Transverse colon (tissue), 4 donors: ENCODE measurements around the gene RSL24D1. TPM values are rescaled to one million over a fixed set of nuclear protein-coding genes. Genes with fewer than 3 reads are reported as not detected.

Source experiments
- DNase-seq: peaks from one replicate; pipeline ENCODE4 v3.0.0-alpha.2; 2019
- H3K27ac ChIP-seq, 4 donors: fragments of 200-600 bp; sonication (generic); 2 replicates each; pipeline ENCODE4 v1.5.1; 2016 to 2018; ENCODE audit warnings: inconsistent platforms in 4 of 4
- H3K27me3 ChIP-seq: fragments of 200-600 bp; sonication (generic); 2 replicates; pipeline ENCODE4 v1.5.1; 2017; ENCODE audit warnings: inconsistent platforms
- H3K36me3 ChIP-seq, 4 donors: fragments of 200-600 bp; sonication (generic); 2 replicates each; pipeline ENCODE4 v1.5.1; 2017 to 2019; ENCODE audit warnings: inconsistent platforms in 4 of 4
- H3K4me1 ChIP-seq, 4 donors: fragments of 200-600 bp; sonication (generic); 2 replicates each; pipeline ENCODE4 v1.5.1; 2017 to 2020; ENCODE audit warnings: inconsistent platforms in 4 of 4
- H3K4me3 ChIP-seq, 4 donors: fragments of 200-600 bp; sonication (generic); 1 replicate in 1 of 4; 2 replicates in 3 of 4; pipeline versions ENCODE4 v1.5.1 to v1.6.1; 2017 to 2019; ENCODE audit warnings: inconsistent platforms in 4 of 4
- H3K9me3 ChIP-seq, 2 donors: fragments of 200-600 bp; sonication (generic); 2 replicates each; pipeline ENCODE4 v1.5.1; 2017 to 2019; ENCODE audit warnings: inconsistent platforms in 2 of 2
- CTCF ChIP-seq, 5 experiments: fragments of 200-600 bp in 3 of 5; fragments of 450-650 bp in 2 of 5; sonication (generic) in 3 of 5; IDR thresholded peaks; 1 replicate in 2 of 5; 2 replicates in 3 of 5; pipeline ENCODE4 v1.5.1; 2016 to 2017; ENCODE audit warnings: antibody characterized with exemption in 5 of 5, inconsistent platforms in 3 of 5, mild to moderate bottlenecking in 2 of 5, moderate library complexity in 1 of 5
- EP300 ChIP-seq: sonication (generic); formaldehyde crosslinking; IDR thresholded peaks from one replicate; pipeline ENCODE4 v1.6.1; 2017; ENCODE audit warnings: antibody characterized with exemption, low read depth
- POLR2A ChIP-seq: fragments of 450-650 bp; IDR thresholded peaks from one replicate; pipeline ENCODE4 v1.6.1; 2016; ENCODE audit warnings: antibody characterized with exemption, mild to moderate bottlenecking, moderate library complexity
- POLR2AphosphoS5 ChIP-seq, 3 donors: sonication (generic); formaldehyde crosslinking; IDR thresholded peaks; one replicate each; pipeline ENCODE4 v1.6.1; 2016; ENCODE audit warnings: antibody characterized with exemption in 3 of 3
- WGBS, 2 donors: methylation state at CpG; one replicate each; pipeline ENCODE4 v1.1.5; 2018; ENCODE audit warnings: low coverage in 1 of 2; 5-methylcytosine and 5-hydroxymethylcytosine counted together
- in situ Hi-C, 4 donors: fragments of 200-750 bp; cut with MboI; loops; one replicate each; pipeline versions ENCODE4 v1.15.0 to v1.15.1; 2017; ENCODE audit warnings: low sequenced_read_pairs in 3 of 4, low pct_ligation_motif_present in 1 of 4, low pct_unique_long_range_greater_than_20kb in 1 of 4
- intact Hi-C: fragments of 100-400 bp; cut with DNase I; formaldehyde crosslinking; loops from one replicate; pipeline ENCODE4 v1.15.1; 2023; ENCODE audit warnings: low total_unique reads
- total RNA-seq, 4 donors: library from RNA; depleted of rRNA; stranded (reverse); fragments of >200 nt; gene quantifications; one replicate each; pipeline ENCODE4 v1.1.0, GENCODE V29; 2016

RSL24D1 gene
- total RNA-seq, 4 donors from 2014 or later: 10.1 to 65.3 (median 29.9) TPM

GRCh38 chr15:55222588-55222987 is 25.8 kb upstream of the RSL24D1 start:
- DNase-seq: no peak
- Histone ChIP-seq H3K9me3 (no peaks in the 10 kb centered on the region), H3K27me3 (no peaks in the 10 kb centered on the region), H3K27ac (peak overlapping the region in 1 of 4 donors; percentile 41), H3K4me1 (peaks cover 0 to 14% (median 0%) of the 10 kb centered on the region in 4 donors), H3K4me3 (no peak overlapping the region), H3K36me3 (no peaks in the 10 kb centered on the region)
- in situ Hi-C loops (loop anchor here in 3 of 4 donors (10.0 to 25.0 kb wide), 2 partner anchors 190 to 212 kb away; partner anchors contain the start of genes CCPG1 (in 2 of the 3) and PIERCE2 (in 2 of the 3)), intact Hi-C loops (no loop called here)
- TF ChIP-seq CTCF (IDR thresholded peaks at IDR 0.05) (no peak), EP300 (no peak)

GRCh38 chr15:55221090-55222011 is 24.6 kb upstream of the RSL24D1 start:
- H3K36me3 ChIP-seq: no peaks in the 10 kb centered on the region
- in situ Hi-C loops (loop anchor here in 3 of 4 donors (10.0 to 25.0 kb wide), 2 partner anchors 191 to 213 kb away; partner anchors contain the start of genes CCPG1 (in 2 of the 3) and PIERCE2 (in 2 of the 3)), intact Hi-C loops (no loop called here)
- H3K9me3 ChIP-seq: no peaks in the 10 kb centered on the region
- H3K4me3 ChIP-seq: no peak overlapping the region
- no peaks in the 10 kb centered on the region for H3K27me3 ChIP-seq
- no peak for DNase-seq
- TF ChIP-seq EP300 (no peak), CTCF (IDR thresholded peaks at IDR 0.05) (no peak), POLR2AphosphoS5 (IDR thresholded peaks at IDR 0.05) (peak in 2 of 3 donors; percentile 37 to 43)
- peaks cover 0 to 16% (median 0%) of the 10 kb centered on the region in 4 donors for H3K4me1 ChIP-seq
- WGBS, 2 donors: 45 to 65% methylated on average over 5 to 6 of the region's 6 CpGs
- H3K27ac ChIP-seq: peak overlapping the region; percentile 30 to 42 (median 40)

GRCh38 chr15:55220606-55221005 is 23.9 kb upstream of the RSL24D1 start:
- no peaks in the 10 kb centered on the region for H3K9me3 ChIP-seq
- no peaks in the 10 kb centered on the region for H3K27me3 ChIP-seq
- DNase-seq: no peak
- no peak for TF ChIP-seq POLR2A
- no peak for TF ChIP-seq CTCF (IDR thresholded peaks at IDR 0.05)
- TF ChIP-seq EP300: no peak
- no peak for TF ChIP-seq POLR2AphosphoS5 (IDR thresholded peaks at IDR 0.05)
- H3K36me3 ChIP-seq: no peaks in the 10 kb centered on the region
- intact Hi-C loops: no loop called here
- peak overlapping the region in 3 of 4 donors; percentile 9 to 42 (median 41) for H3K27ac ChIP-seq
- no peak overlapping the region for H3K4me3 ChIP-seq
- in situ Hi-C loops: loop anchor here in 3 of 4 donors (10.0 to 25.0 kb wide), 2 partner anchors 192 to 214 kb away; partner anchors contain the start of genes CCPG1 (in 2 of the 3) and PIERCE2 (in 2 of the 3)
- H3K4me1 ChIP-seq: peaks cover 0 to 16% (median 0%) of the 10 kb centered on the region in 4 donors

- H3K27me3 ChIP-seq: no peaks in the 10 kb centered on the region
- peaks cover 0 to 16% (median 0%) of the 10 kb centered on the region in 4 donors for H3K4me1 ChIP-seq
- no peaks in the 10 kb centered on the region for H3K36me3 ChIP-seq
- in situ Hi-C loops (loop anchor here (5.0 to 25.0 kb wide), 4 partner anchors 67 to 217 kb away; partner anchors contain the start of genes CCPG1 (in 2 of the 4), PIERCE2 (in 2 of the 4) and RAB27A (in 1 of the 4)), intact Hi-C loops (no loop called here)
- 63 to 82% methylated on average over 2 of the region's 2 CpGs for WGBS, 2 donors
- H3K9me3 ChIP-seq: no peaks in the 10 kb centered on the region
- TF ChIP-seq POLR2A (no peak), POLR2AphosphoS5 (IDR thresholded peaks at IDR 0.05) (no peak), CTCF (IDR thresholded peaks at IDR 0.05) (no peak), EP300 (no peak)
- no peak for DNase-seq
- no peak overlapping the region for H3K4me3 ChIP-seq
- H3K27ac ChIP-seq: peak overlapping the region in 2 of 4 donors; percentile 11 to 28
Measured at GRCh38 chr15:55218056-55218455, 21.3 kb upstream of the RSL24D1 start.
